Erythroblast (primary cell): ENCODE data around the gene WDFY4.

Experiments used
- GATA1 ChIP-seq: IDR thresholded peaks from 2 replicates; pipeline ENCODE4 v1.6.1; 2011; ENCODE audit warnings: low read depth, mild to moderate bottlenecking, control low read depth, low read length, moderate library complexity
- POLR2A ChIP-seq: IDR thresholded peaks from 2 replicates; pipeline ENCODE4 v1.6.1; 2011; ENCODE audit warnings: mild to moderate bottlenecking, low read length

DNA sequence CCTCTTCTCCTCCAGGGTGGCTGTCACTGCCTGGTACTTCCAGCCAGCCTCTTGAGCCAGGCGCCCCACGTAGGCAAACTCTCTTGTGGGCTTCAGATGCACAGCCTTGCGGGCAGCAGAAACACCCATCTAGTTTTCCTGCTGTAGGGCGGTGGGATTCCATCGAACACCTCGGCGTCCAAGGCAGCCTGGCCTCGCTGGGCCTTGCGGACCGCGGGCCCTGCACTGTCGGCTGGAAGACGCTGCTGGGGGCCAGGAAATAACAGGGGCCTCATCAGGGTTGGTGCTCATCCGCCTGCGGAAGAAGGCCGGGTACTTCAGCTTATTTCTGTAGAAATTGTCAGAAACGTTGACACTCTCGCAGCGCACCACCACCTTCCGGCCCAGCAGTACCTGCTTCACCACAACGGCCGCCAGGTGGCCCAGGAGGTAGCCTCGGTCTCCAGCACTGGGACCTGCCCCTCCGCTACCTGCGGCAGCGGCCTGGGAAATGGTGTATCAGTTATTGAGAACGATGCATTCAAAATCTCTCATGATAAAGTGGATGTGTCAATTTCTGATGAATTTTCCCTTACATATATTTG lies 61.1 kb downstream of the WDFY4 start:
- TF ChIP-seq POLR2A (no peak), GATA1 (no peak)
